ENCODE measurements around the gene MAOA. TPM values are rescaled to one million over a fixed set of nuclear protein-coding genes. Genes with fewer than 3 reads are reported as not detected.
"Not testable (repeated sequence)": the region's sequence is repeated elsewhere in the genome, so short reads cannot be mapped to it uniquely, and the experiment has no call there.

The MAOA gene
- polyA plus RNA-seq (ENCODE audit: insufficient read length in 4 of 4) = 10 to 100 TPM in 3 of 4 donors, 1 to 10 TPM in 1; 2.7 to 25.2 (median 21.0) TPM

DNA sequence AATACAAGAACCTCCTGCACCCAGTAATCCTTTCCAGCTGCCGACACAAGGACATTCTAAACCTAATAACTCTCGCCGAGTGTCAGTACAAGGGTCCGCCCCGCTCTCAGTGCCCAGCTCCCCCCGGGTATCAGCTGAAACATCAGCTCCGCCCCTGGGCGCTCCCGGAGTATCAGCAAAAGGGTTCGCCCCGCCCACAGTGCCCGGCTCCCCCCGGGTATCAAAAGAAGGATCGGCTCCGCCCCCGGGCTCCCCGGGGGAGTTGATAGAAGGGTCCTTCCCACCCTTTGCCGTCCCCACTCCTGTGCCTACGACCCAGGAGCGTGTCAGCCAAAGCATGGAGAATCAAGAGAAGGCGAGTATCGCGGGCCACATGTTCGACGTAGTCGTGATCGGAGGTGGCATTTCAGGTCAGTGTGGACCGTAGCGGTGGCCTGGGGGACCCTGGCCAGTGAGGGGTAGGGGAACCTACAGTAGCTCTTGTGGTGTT is at the start of gene MAOA:
MAOA (plus strand) TSS at position 295 of the 490 bp plus-strand sequence; CDS start at position 338, 43 bp downstream.
- no peak for DNase-seq (ENCODE audit: low read depth in 4 of 4, low spot score in 3 of 4)

- DNase-seq (ENCODE audit: low read depth in 4 of 4, low spot score in 3 of 4) = no peak
These were observed 43.7 kb upstream of the MAOA start for GRCh38 chrX:43612400-43612799.

DNA sequence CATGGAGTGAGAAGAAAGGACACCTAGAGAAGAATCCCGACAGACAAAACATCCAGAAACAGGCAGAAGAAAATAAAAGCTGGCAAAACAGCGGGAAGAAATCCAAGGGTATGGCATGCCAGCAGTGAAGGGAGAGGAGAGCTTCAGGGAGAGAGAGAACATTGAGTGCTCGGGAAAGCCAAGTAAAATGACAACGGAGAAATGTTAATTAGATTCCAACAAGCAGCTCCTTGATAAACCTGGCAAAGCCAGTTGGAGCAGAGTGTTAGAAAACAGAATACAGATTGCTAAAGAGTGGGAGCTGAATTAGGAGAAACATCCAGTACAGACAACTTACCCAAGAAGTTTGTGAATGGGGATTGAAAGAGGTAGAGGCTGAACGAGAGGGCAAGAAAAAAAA is 40.4 kb upstream of the MAOA start:
- no peak for DNase-seq (ENCODE audit: low read depth in 4 of 4, low spot score in 3 of 4)

DNA sequence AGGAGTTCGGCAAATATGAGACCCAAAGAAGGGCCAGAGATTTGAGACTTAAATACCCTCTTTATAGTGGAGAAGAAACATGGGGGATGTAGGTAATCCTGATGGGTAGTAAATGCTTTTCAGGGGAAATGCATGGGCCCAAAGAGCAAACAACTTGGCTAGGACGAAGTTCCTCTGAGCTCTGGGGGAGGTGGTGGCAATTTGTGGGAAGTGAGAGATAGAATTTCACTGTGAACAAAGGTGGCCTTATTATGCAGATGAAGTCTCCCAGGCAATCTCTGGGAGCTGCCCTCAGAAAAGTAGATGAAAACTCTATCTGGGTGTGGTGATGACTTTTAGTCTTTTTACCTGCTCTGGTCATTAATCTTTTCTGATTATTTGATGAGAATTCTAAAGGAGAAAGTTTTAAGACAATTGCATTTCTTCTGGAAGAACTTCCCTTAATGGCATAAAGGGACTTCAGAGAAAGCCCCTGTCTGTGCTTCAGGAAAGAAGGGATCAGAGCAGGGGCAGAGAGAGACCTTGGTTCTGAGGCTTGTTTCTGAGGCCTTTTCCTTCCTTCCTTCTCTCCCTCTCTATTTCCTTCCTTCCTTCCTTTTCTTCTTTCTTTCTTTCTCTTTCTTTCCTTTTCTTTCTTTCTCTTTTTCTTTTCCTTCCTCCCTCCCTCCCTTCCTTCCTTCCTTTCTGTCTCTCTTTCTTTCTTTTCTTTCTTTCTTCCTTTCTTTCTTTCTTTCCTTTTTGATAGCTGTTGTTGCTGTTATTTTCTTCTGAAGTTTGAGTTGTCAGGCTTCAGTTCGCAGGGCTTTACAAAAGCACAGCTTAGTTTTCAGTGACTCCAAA is 37.5 kb upstream of the MAOA start:
- no peak for DNase-seq (ENCODE audit: low read depth in 4 of 4, low spot score in 3 of 4)

GRCh38 chrX:43619861-43620260 is 36.2 kb upstream of the MAOA start:
- not testable (repeated sequence) for DNase-seq (ENCODE audit: low read depth in 4 of 4, low spot score in 3 of 4)

DNA sequence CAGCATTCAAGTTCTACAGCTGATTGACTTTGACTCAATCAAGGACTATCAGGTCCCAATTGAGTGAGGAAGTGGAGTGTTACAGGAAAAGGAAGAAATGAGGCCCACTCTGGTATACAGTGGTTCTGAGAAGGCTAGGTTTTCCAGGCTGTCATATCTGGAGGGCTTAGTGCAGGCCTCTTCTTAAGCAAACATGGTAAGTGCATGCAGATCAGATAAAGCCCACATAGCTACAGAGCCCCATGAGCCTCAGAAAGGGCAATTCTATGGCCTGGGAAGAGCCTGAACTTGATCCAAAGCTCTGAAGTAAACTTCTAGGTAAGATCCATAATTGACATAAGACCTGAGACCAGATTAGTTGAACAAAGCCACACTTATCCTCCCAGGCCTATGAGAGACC is 29.0 kb upstream of the MAOA start:
- no peak for DNase-seq (ENCODE audit: low read depth in 4 of 4, low spot score in 3 of 4)

- no peak for DNase-seq (ENCODE audit: low read depth in 4 of 4, low spot score in 3 of 4)
These were observed 28.4 kb upstream of the MAOA start for GRCh38 chrX:43627669-43628068.

DNA sequence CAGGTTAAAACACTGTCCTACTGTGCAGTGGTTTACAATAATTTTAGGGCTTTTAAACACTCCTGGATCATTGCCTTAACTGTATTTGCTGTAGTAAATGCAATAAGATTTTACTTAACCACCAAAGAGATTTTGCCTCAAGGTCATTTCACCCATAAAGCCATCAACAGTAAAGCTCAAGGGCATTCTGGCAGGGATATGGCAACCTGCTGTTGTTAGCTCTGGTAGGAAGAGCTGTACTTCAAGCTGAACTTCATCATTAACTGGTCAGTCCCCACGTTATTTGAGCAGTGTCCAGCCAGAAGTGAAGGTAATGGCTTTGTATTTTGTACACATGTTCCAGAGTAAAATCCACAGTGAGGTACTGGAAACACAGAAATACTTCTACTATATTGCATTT is 26.9 kb upstream of the MAOA start:
- no peak for DNase-seq (ENCODE audit: low read depth in 4 of 4, low spot score in 3 of 4)

DNA sequence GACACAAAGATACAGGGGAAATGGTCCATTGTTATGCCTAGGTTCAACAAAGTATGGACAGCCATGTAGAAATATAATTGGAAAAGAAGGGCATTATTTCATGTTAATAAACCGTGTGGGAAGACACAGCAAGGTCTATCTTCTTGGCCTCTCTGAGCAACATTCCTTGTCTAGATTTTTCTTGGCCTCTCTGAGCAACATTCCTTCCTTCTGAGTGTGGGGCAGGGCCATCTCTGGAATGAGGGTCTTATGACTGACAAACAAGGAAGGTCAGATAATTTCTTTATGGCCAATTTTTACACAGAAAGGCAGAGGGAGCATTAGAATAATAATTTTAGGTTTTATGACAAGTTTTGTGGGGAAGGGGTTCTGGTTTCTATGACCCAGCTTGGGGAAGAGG is 24.3 kb upstream of the MAOA start:
- DNase-seq (ENCODE audit: low read depth in 4 of 4, low spot score in 3 of 4) = no peak

DNA sequence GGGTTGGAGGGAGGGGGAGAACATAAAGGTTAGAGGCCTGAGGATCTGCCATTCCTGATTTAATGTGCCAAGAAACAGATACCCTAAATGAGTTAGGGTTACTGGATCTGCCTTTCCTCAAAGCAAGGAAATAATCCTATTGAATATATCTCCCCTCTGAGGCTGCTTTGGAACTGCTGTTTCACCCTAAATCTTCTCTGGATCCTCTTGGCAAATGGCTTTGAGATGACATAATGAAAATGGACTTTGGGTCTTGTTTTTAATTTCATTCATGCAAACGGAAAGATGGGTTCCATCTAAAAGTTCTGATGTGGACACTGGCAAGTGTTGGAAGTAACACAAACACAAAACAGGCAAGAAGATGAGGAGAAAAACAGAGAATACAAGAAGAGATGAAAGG is 23.0 kb upstream of the MAOA start:
- no peak for DNase-seq (ENCODE audit: low read depth in 4 of 4, low spot score in 3 of 4)

GRCh38 chrX:43633757-43634156 is 22.3 kb upstream of the MAOA start:
- DNase-seq (ENCODE audit: low read depth in 4 of 4, low spot score in 3 of 4) = no peak

DNA sequence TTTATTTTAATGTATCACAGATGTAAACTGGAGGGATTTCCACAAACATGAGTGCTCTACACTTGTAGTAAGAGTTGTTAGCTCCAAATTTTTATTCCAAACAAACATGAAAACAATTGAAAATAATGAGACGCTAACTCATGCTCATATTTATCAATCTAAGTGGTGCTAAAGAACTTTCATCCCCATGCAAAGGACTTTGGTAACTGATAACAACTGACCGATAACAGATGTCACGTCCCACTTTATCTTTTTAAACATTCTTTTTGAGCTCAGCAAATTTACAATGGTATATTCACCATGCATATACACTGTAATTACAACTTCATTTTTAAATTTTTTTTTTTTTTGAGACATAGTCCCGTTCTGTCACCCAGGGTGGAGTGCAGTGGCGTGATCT is 15.6 kb upstream of the MAOA start:
- DNase-seq (ENCODE audit: low read depth in 4 of 4, low spot score in 3 of 4) = no peak

- DNase-seq (ENCODE audit: low read depth in 4 of 4, low spot score in 3 of 4) = no peak
These were observed 14.4 kb upstream of the MAOA start for GRCh38 chrX:43641691-43642090.

DNA sequence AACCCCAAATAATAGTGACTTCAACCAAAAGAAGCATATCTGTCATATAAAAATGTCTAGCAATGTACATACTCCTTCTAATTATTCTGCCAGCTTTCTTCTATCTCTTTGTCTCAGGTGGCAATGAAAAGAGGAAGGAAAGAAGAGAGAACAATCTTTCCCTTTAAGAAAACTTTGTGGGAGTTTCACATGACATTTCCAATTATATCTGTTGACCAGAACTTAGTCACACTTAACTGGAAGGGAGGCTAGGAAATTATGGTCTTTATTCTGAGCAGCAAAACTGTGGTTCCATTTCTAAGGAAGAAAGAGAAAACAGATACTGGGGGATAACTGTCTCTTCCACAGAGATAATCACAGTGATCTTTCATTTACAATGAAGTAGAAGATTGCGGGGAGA is 12.9 kb upstream of the MAOA start:
- DNase-seq (ENCODE audit: low read depth in 4 of 4, low spot score in 3 of 4) = no peak

DNA sequence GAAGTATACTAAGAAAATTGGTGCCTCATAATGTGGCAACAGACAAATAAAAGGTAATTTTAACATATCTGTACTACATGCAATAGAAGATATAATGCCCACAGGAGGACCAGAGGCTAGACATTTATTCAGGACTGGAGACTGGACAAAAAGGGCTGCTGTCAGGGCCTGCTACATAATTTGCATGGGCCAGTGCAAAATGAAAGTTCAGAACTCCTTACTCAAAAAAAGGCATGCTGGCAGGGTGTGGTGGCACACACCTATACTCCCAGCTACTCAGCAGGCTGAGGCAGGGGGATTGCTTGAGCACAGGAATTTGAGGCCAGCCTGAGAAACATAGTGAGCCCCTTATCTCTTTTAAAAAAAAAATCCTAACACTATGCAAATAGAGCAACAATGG is 12.4 kb upstream of the MAOA start:
- DNase-seq (ENCODE audit: low read depth in 4 of 4, low spot score in 3 of 4) = no peak

- no peak for DNase-seq (ENCODE audit: low read depth in 4 of 4, low spot score in 3 of 4)
These were observed 11.9 kb upstream of the MAOA start for GRCh38 chrX:43644124-43644701.

DNA sequence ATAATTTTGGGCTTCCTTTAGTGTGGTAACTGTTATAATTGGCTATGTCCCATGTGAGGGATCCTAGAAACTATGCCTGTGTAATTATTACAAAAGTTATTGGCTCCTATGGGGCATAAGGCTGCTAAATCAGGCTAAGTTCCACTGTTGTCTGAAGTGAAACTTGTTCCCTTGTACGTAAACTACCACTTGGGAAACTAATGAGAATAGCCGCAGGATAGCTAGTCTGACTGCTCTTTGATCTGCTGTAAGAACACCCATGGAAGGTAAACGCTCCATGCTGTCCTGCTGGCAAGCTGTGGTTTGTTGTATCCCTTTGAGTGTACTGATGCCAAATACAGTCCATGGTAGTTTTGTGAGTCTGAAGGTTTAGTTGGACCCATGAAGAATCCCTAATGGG is 9.3 kb upstream of the MAOA start:
- DNase-seq (ENCODE audit: low read depth in 4 of 4, low spot score in 3 of 4) = no peak

DNA sequence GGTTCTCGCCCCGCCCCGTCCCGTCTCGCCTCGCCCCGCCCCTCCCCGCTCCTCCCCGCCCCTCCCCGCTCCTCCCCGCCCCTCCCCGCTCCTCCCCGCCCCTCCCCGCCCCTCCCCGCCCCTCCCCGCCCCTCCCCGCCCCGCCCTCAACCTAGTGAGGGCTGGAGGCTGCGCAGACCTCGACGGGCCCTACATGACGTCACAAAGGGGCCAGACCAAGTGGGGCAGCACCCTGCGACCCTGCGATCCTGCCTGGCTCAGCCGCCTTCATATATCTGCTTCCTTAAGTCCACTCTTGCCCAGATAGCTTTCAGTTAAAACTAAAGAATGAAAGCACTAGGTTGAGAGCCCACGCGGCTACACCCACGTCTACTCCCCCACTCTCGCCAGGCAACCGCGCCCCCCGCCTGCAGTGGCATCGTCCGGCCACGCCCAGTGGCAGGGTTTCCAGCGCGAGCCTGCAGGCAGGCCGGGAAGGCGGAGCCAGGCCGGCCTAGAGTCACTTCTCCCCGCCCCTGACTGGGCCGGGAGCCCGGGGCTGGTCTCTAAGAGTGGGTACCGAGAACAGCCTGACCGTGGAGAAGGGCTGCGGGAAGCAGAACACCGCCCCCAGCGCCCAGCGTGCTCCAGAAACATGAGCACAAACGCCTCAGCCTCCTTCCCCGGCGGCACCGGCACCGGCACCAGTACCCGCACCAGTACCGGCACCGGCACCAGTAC is 1.5 kb upstream of the MAOA start:
- DNase-seq (ENCODE audit: low read depth in 4 of 4, low spot score in 3 of 4) = peak; percentile 74 to 86 (median 78)

DNA sequence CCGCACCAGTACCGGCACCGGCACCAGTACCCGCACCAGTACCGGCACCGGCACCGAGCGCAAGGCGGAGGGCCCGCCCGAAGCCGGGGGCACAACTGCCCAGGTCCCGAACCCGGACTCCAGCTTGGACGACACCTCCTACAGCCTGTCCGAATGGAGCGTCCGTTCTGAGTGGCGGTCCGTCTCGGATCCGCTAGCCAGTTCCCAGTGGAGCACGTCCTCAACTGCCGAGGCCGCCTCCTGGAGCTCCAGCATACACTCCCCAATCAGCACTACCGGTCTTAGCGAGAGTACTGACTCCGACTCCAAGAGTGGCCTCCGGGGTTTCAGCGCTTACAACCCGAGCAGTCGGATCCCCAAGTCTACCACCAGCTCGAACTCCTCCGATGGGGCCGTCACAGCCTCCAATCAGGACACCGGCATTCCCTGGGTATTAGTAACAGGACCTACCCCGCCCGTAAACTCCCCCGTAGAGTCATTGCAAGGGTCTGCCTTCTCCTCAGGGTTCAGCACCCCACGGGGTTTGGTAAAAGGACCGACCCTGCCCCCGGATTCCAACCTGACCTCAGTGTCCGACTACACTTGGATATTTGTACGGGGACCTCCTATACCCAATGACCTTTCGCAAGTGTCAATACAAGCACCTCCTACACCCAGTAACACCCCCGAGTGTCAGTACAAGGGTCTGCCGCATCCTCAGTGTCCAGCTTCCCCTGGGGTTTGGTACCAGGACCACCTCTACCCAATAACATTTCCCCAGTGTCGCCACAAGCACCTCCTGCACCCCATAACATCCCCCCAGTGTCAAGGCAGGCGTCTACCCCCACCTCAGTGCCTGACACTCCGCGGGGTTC is 721 bp upstream of the MAOA start:
- no peak for DNase-seq (ENCODE audit: low read depth in 4 of 4, low spot score in 3 of 4)

GRCh38 chrX:43657671-43658070 is 1.6 kb downstream of the MAOA start:
- no peak for DNase-seq (ENCODE audit: low read depth in 4 of 4, low spot score in 3 of 4)

All from left renal pelvis (tissue), 4 donors.